ENCODE data around the gene XYLT1. TPM values are rescaled to one million over a fixed set of nuclear protein-coding genes. Genes with fewer than 3 reads are reported as not detected.

The XYLT1 gene
- total and polyA plus RNA-seq, 9 of the 15 experiments (the other 6 are each of a cell fraction or from before 2014, with no cell fraction given): 0.03 to 0.09 (median 0.08) TPM; not detected in 6

GRCh38 chr16:17155485-17155884 lies 315.3 kb downstream of the XYLT1 start (continued):
- TF ChIP-seq, protein P1, sequence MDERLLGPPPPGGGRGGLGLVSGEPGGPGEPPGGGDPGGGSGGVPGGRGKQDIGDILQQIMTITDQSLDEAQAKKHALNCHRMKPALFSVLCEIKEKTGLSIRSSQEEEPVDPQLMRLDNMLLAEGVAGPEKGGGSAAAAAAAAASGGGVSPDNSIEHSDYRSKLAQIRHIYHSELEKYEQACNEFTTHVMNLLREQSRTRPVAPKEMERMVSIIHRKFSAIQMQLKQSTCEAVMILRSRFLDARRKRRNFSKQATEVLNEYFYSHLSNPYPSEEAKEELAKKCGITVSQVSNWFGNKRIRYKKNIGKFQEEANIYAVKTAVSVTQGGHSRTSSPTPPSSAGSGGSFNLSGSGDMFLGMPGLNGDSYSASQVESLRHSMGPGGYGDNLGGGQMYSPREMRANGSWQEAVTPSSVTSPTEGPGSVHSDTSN (CRISPR knock-in tag; IDR thresholded peaks at IDR 0.05; ENCODE audit: low read depth): no peak
- TF ChIP-seq, protein P1 (tag; conservative IDR thresholded peaks at IDR 0.05; ENCODE audit: low read depth): no peak
- TF ChIP-seq NFE2 (IDR thresholded peaks at IDR 0.05; ENCODE audit: low read depth) (peak; percentile 54), C11orf30 (IDR thresholded peaks at IDR 0.05; ENCODE audit: low read depth) (0 out of 2 replicates have a peak, but pooled peaks have one; percentile 5), BCOR (IDR thresholded peaks at IDR 0.05) (no peak), DPF2 (IDR thresholded peaks at IDR 0.05) (no peak), MAFG (tag; conservative IDR thresholded peaks at IDR 0.05) (0 out of 2 replicates have a peak, but pooled peaks have one; percentile 25), TRIM28 (IDR thresholded peaks at IDR 0.05) (no peak), ZNF277 (CRISPR knock-in tag; IDR thresholded peaks at IDR 0.05; ENCODE audit: borderline replicate concordance) (no peak), ZC3H8 (IDR thresholded peaks at IDR 0.05) (no peak), EP400 (IDR thresholded peaks at IDR 0.05) (no peak)
- TF ChIP-seq, protein P2, sequence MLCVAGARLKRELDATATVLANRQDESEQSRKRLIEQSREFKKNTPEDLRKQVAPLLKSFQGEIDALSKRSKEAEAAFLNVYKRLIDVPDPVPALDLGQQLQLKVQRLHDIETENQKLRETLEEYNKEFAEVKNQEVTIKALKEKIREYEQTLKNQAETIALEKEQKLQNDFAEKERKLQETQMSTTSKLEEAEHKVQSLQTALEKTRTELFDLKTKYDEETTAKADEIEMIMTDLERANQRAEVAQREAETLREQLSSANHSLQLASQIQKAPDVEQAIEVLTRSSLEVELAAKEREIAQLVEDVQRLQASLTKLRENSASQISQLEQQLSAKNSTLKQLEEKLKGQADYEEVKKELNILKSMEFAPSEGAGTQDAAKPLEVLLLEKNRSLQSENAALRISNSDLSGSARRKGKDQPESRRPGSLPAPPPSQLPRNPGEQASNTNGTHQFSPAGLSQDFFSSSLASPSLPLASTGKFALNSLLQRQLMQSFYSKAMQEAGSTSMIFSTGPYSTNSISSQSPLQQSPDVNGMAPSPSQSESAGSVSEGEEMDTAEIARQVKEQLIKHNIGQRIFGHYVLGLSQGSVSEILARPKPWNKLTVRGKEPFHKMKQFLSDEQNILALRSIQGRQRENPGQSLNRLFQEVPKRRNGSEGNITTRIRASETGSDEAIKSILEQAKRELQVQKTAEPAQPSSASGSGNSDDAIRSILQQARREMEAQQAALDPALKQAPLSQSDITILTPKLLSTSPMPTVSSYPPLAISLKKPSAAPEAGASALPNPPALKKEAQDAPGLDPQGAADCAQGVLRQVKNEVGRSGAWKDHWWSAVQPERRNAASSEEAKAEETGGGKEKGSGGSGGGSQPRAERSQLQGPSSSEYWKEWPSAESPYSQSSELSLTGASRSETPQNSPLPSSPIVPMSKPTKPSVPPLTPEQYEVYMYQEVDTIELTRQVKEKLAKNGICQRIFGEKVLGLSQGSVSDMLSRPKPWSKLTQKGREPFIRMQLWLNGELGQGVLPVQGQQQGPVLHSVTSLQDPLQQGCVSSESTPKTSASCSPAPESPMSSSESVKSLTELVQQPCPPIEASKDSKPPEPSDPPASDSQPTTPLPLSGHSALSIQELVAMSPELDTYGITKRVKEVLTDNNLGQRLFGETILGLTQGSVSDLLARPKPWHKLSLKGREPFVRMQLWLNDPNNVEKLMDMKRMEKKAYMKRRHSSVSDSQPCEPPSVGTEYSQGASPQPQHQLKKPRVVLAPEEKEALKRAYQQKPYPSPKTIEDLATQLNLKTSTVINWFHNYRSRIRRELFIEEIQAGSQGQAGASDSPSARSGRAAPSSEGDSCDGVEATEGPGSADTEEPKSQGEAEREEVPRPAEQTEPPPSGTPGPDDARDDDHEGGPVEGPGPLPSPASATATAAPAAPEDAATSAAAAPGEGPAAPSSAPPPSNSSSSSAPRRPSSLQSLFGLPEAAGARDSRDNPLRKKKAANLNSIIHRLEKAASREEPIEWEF (CRISPR knock-in tag; IDR thresholded peaks at IDR 0.05): no peak

Measured in K562 (cell line).